Astrocyte of the spinal cord (primary cell): ENCODE results near the gene SLCO2A1.
A peak's percentile ranks its signal among the peaks of the same experiment; 100 is the strongest.

Source experiments
- DNase-seq: peaks from one replicate; pipeline ENCODE4 v3.0.0; 2011; ENCODE audit warnings: low read depth, low spot score
- H3K4me3 ChIP-seq: 2 replicates; pipeline ENCODE4 v1.5.1; 2011; ENCODE audit warnings: low read depth, mild to moderate bottlenecking, low read length, moderate library complexity
- CTCF ChIP-seq: IDR thresholded peaks from 2 replicates; pipeline ENCODE4 v1.5.1; 2012; ENCODE audit warnings: low read depth, mild to moderate bottlenecking, low read length, inconsistent platforms
- in situ Hi-C: cut with HindIII; loops from 2 replicates; pipeline ENCODE4 v1.10.0; 2017; ENCODE audit warnings: low sequenced_read_pairs

The SLCO2A1 gene

GRCh38 chr3:133944641-133945380 lies 84.9 kb downstream of the SLCO2A1 start:
- H3K4me3 ChIP-seq = no peak overlapping the region
- peak; percentile 95 for DNase-seq
- TF ChIP-seq CTCF = no peak
- in situ Hi-C loops = no loop called here

- DNase-seq = peak; percentile 62
- no peak overlapping the region for H3K4me3 ChIP-seq
- in situ Hi-C loops = no loop called here
- no peak for TF ChIP-seq CTCF
Observed at GRCh38 chr3:133944181-133944580, 85.5 kb downstream of the SLCO2A1 start.

- in situ Hi-C loops = no loop called here
- peak; percentile 96 for DNase-seq
- H3K4me3 ChIP-seq = no peak overlapping the region
- no peak for TF ChIP-seq CTCF
Observed at GRCh38 chr3:133943639-133944141, 86.0 kb downstream of the SLCO2A1 start.

- no peak for TF ChIP-seq CTCF
- DNase-seq = no peak
- in situ Hi-C loops = no loop called here
- H3K4me3 ChIP-seq = no peak overlapping the region
Observed at GRCh38 chr3:133943031-133943535, 86.6 kb downstream of the SLCO2A1 start.

GRCh38 chr3:133941415-133941821 lies 88.3 kb downstream of the SLCO2A1 start:
- in situ Hi-C loops = no loop called here
- no peak overlapping the region for H3K4me3 ChIP-seq
- DNase-seq = peak; percentile 75
- TF ChIP-seq CTCF = no peak

GRCh38 chr3:133940536-133940935 lies 89.2 kb downstream of the SLCO2A1 start:
- no peak for TF ChIP-seq CTCF
- no peak overlapping the region for H3K4me3 ChIP-seq
- in situ Hi-C loops = no loop called here
- DNase-seq = no peak
